GM10847 (cell line): ENCODE results near the gene ADSS2.

Experiments used
- POLR2A ChIP-seq: IDR thresholded peaks from 2 replicates; pipeline ENCODE4 v1.6.1; 2011; ENCODE audit not compliant: insufficient read length; ENCODE audit errors: extremely low read depth

Gene ADSS2

GRCh38 chr1:244361764-244362473 lies 89.8 kb downstream of the ADSS2 start:
- TF ChIP-seq POLR2A, result no peak
